Tibial artery (tissue), 4 donors: Measurements from ENCODE around the gene TEKTIP1.

ENCODE experiments used
- DNase-seq, 2 donors: peaks; one replicate each; pipeline ENCODE4 v3.0.0-alpha.2; 2019
- H3K27ac ChIP-seq, 2 donors: fragments of 200-600 bp; sonication (generic) in 1 of 2; 1 replicate in 1 of 2; 2 replicates in 1 of 2; pipeline ENCODE4 v1.5.1; 2018 to 2019; ENCODE audit warnings: mild to moderate bottlenecking in 1 of 2
- H3K27me3 ChIP-seq, 2 donors: fragments of 200-600 bp; sonication (generic) in 1 of 2; one replicate each; pipeline versions ENCODE4 v1.5.1 to v1.6.0; 2016 to 2019
- H3K36me3 ChIP-seq, 3 donors: fragments of 200-600 bp; sonication (generic) in 2 of 3; one replicate each; pipeline ENCODE4 v1.5.1; 2016 to 2019; ENCODE audit warnings: mild to moderate bottlenecking in 2 of 3
- H3K4me1 ChIP-seq, 4 donors: fragments of 200-600 bp; sonication (generic) in 2 of 4; 1 replicate in 3 of 4; 2 replicates in 1 of 4; pipeline ENCODE4 v1.5.1; 2016 to 2019
- H3K4me3 ChIP-seq, 2 donors: fragments of 200-600 bp; sonication (generic) in 1 of 2; 1 replicate in 1 of 2; 2 replicates in 1 of 2; pipeline ENCODE4 v1.5.1; 2018 to 2019; ENCODE audit warnings: mild to moderate bottlenecking in 2 of 2
- H3K9me3 ChIP-seq, 3 donors: fragments of 200-600 bp; sonication (generic) in 1 of 3; one replicate each; pipeline ENCODE4 v1.5.1; 2016 to 2019
- intact Hi-C: fragments of 100-400 bp; cut with DNase I; formaldehyde crosslinking; loops from one replicate; pipeline ENCODE4 v1.15.0; 2023; ENCODE audit warnings: low total_unique reads
- TF ChIP-seq, protein P1 (sequence below), 2 experiments: fragments of 200-600 bp in 1 of 2; fragments of 450-650 bp in 1 of 2; IDR thresholded peaks; one replicate each; pipeline ENCODE4 v1.5.1; 2017 to 2019; ENCODE audit warnings: antibody characterized with exemption in 2 of 2, mild to moderate bottlenecking in 1 of 2, moderate library complexity in 1 of 2

Gene TEKTIP1

DNA sequence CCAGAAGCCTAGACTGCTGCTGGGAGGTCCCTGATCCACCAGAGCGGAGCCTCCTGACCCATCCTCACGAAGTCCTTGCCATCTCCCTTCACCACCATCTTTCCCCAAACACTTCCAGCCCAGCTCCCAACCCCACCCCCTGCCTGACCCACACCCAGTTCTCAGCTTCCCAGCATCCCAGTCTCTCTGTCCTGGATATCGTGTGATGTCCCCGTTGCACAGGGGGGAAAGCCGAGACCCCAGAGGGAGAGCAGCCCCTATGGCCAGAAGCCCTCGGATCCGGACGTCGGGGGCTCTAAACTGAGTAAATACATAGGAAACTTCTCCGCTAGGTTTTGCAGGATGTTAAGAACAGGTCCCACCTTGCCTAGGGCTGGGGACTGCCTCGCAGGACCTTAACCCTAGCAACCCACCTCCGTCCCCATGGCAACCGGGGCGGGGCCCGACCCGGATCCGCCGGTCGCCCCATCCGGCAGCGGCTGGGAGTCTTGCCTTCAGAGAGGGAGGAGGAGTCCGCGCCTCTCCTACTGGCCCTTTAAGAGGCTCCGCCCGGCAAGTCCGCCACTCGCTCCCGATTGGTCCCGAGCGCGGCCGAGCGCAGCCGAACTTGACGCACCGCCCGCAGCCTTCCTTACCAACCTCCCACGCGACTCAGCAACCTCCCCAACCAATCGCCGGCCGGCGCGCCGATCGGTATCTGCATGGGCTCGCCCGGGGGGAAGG is 33.3 kb downstream of the TEKTIP1 start:
- Histone ChIP-seq H3K9me3 (no peaks in the 10 kb centered on the region), H3K4me1 (peaks cover 5 to 38% (median 29%) of the 10 kb centered on the region in 4 donors), H3K36me3 (peaks cover 0 to 22% (median 0%) of the 10 kb centered on the region in 3 donors), H3K4me3 (peak overlapping the region; percentile 84 to 90), H3K27me3 (no peaks in the 10 kb centered on the region), H3K27ac (peak overlapping the region; percentile 53 to 70)
- DNase-seq, result peak; percentile 100
- TF ChIP-seq, protein P1, sequence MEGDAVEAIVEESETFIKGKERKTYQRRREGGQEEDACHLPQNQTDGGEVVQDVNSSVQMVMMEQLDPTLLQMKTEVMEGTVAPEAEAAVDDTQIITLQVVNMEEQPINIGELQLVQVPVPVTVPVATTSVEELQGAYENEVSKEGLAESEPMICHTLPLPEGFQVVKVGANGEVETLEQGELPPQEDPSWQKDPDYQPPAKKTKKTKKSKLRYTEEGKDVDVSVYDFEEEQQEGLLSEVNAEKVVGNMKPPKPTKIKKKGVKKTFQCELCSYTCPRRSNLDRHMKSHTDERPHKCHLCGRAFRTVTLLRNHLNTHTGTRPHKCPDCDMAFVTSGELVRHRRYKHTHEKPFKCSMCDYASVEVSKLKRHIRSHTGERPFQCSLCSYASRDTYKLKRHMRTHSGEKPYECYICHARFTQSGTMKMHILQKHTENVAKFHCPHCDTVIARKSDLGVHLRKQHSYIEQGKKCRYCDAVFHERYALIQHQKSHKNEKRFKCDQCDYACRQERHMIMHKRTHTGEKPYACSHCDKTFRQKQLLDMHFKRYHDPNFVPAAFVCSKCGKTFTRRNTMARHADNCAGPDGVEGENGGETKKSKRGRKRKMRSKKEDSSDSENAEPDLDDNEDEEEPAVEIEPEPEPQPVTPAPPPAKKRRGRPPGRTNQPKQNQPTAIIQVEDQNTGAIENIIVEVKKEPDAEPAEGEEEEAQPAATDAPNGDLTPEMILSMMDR (IDR thresholded peaks at IDR 0.05), result no peak
- intact Hi-C loops, result no loop called here

DNA sequence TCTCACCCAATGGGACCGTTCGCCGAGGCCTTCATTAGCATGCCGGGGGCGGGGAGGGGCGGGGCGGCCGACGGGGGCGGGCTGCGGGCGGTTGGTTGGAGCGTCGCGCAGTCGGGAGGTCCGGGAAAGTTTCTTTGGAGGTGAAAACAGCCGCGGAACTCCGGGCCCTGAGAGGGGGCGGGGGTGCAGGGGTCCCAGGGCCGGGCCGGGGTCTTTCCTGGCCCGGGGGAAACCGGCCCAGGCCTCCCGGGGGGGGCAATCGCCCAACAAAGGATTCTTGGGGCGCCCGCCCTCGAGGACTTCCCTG is 33.8 kb downstream of the TEKTIP1 start, which contains the start of gene HMG20B:
TSS of gene HMG20B (plus strand) at position 90 of the 307 bp plus-strand sequence. CDS start 366 bp downstream, outside the sequence.
- TF ChIP-seq, protein P1 (IDR thresholded peaks at IDR 0.05), result no peak
- intact Hi-C loops, result no loop called here
- peaks cover 0 to 28% (median 0%) of the 10 kb centered on the region in 3 donors for H3K36me3 ChIP-seq
- H3K27ac ChIP-seq, result peak within 1 kb of the TSS; percentile 73 to 81
- H3K4me1 ChIP-seq, result peaks cover 5 to 38% (median 29%) of the 10 kb centered on the region in 4 donors
- DNase-seq, result no peak
- H3K9me3 ChIP-seq, result no peaks in the 10 kb centered on the region
- peak within 1 kb of the TSS; percentile 84 to 90 for H3K4me3 ChIP-seq
- H3K27me3 ChIP-seq, result no peaks in the 10 kb centered on the region

DNA sequence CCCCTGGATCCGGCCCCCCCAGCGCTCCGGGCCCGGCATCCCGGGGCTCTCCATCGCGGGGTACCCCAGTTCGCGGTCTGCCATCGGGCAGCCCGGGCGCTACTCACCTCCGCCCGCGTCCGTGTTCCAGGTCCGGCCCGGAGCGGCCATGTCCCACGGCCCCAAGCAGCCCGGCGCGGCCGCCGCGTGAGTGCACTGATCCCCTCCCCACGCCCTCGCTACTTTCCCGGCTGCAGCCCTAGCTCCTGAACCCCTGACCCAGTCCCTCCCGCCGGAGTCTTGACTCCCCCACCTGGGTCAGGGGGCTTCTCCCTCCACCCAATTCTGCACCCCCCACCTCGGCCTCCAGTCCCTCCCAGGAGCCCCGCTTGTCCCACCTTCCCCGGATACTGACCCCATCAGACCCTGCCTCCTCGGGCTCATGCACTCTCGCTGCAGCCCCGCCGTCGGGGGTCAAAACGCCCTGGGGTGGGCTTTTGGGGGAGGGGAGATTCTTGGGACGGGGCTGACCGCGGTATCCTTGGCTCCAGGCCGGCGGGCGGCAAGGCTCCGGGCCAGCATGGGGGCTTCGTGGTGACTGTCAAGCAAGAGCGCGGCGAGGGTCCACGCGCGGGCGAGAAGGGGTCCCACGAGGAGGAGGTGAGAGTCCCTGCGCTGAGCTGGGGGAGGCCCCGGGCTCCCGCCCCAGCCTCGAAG is 34.3 kb downstream of the TEKTIP1 start:
- intact Hi-C loops, result no loop called here

DNA sequence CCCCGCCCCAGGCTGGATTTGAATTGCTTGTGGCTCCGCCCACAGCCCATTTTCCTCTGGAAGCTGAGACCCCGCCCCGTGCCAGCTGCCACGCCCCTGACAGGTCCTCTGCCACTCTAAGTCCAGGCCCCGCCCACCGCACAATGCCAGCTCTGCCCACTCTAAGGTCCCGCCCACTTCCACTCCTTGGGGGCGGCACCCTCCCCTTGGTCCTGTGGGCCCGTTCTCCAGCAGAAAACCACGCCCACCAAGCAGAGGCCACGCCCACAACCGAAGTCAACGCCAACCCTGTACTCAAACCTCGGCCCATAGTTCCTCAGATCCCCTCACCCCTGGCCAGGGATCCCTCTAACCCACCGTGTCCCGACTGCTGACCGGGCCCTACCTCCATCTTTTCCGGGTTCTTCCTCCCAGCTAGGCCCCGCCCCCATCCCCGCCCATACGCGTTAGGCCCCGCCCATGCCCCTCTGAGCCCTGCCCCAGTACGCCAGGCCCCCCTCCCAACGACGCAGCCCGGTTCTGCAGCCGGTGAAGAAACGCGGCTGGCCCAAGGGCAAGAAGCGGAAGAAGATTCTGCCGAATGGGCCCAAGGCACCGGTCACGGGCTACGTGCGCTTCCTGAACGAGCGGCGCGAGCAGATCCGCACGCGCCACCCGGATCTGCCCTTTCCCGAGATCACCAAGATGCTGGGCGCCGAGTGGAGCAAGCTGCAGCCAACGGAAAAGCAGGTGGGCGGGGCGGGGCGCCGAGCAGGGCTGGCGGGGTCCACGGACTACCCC is 35.1 kb downstream of the TEKTIP1 start:
- H3K9me3 ChIP-seq, result no peaks in the 10 kb centered on the region
- H3K36me3 ChIP-seq, result peaks cover 0 to 40% (median 0%) of the 10 kb centered on the region in 3 donors
- peak overlapping the region; percentile 84 to 90 for H3K4me3 ChIP-seq
- peak; percentile 87 to 93 for DNase-seq
- H3K4me1 ChIP-seq, result peaks cover 5 to 41% (median 29%) of the 10 kb centered on the region in 4 donors
- peak overlapping the region; percentile 73 to 81 for H3K27ac ChIP-seq
- intact Hi-C loops, result no loop called here
- H3K27me3 ChIP-seq, result no peaks in the 10 kb centered on the region
- TF ChIP-seq, protein P1 (IDR thresholded peaks at IDR 0.05), result no peak

More for the DNA sequence above, 34.3 kb downstream of the TEKTIP1 start:
- Histone ChIP-seq H3K4me1 (peaks cover 5 to 38% (median 29%) of the 10 kb centered on the region in 4 donors), H3K36me3 (peaks cover 0 to 33% (median 0%) of the 10 kb centered on the region in 3 donors), H3K27ac (peak overlapping the region; percentile 73 to 81), H3K4me3 (peak overlapping the region; percentile 84 to 90), H3K27me3 (no peaks in the 10 kb centered on the region), H3K9me3 (no peaks in the 10 kb centered on the region)
- DNase-seq, result peak in 1 of 2 donors; percentile 71
- TF ChIP-seq, protein P1 (IDR thresholded peaks at IDR 0.05), result no peak

DNA sequence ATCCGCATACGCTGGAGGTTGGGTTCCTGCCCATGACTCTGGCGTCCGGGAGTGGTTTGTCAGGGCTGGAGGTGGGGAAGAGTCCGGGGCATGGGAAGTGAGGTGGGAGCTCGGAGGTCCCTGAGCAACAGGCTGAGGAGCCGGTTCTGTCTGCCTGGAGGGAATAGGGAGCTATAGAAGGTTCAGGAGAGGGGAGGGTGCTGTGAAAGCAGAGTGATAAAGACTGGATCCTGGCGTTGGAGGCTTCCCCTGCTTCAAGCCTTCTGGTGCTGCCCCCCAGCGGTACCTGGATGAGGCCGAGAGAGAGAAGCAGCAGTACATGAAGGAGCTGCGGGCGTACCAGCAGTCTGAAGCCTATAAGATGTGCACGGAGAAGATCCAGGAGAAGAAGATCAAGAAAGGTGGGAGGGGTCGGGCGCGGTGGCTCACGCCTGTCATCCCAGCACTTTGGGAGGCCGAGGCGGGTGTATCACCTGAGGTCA is 36.3 kb downstream of the TEKTIP1 start:
- intact Hi-C loops, result loop anchor here (5.0 kb wide), 1 partner anchor 42 kb away; no protein-coding TSS in a partner anchor
- Histone ChIP-seq H3K4me1 (peaks cover 5 to 53% (median 32%) of the 10 kb centered on the region in 4 donors), H3K36me3 (peaks cover 0 to 40% (median 0%) of the 10 kb centered on the region in 3 donors), H3K4me3 (no peak overlapping the region), H3K27me3 (no peaks in the 10 kb centered on the region), H3K27ac (no peak overlapping the region), H3K9me3 (no peaks in the 10 kb centered on the region)
- no peak for DNase-seq
- TF ChIP-seq, protein P1 (IDR thresholded peaks at IDR 0.05), result no peak
